Measurements from ENCODE around the gene IMPA2.
A peak's percentile ranks its signal among the peaks of the same experiment; 100 is the strongest.

IMPA2 gene

GRCh38 chr18:11977153-11977466 lies 4.2 kb upstream of the IMPA2 start:
- H3K27ac Mint-ChIP-seq: no peak overlapping the region
- no peak overlapping the region for H3K4me3 Mint-ChIP-seq
- no peaks in the 10 kb centered on the region for H3K9me3 Mint-ChIP-seq
- H3K36me3 Mint-ChIP-seq: no peaks in the 10 kb centered on the region
- peaks cover 10% of the 10 kb centered on the region for H3K4me1 Mint-ChIP-seq
- no peak for DNase-seq (ENCODE audit: low spot score in 2 of 2)
- no peak for ATAC-seq

GRCh38 chr18:11978956-11979355 lies 2.4 kb upstream of the IMPA2 start:
- Mint-ChIP-seq H3K36me3 (no peaks in the 10 kb centered on the region), H3K4me3 (no peak overlapping the region), H3K27ac (no peak overlapping the region), H3K4me1 (peaks cover 13% of the 10 kb centered on the region), H3K9me3 (no peaks in the 10 kb centered on the region)
- no peak for ATAC-seq
- DNase-seq (ENCODE audit: low spot score in 2 of 2): no peak

DNA sequence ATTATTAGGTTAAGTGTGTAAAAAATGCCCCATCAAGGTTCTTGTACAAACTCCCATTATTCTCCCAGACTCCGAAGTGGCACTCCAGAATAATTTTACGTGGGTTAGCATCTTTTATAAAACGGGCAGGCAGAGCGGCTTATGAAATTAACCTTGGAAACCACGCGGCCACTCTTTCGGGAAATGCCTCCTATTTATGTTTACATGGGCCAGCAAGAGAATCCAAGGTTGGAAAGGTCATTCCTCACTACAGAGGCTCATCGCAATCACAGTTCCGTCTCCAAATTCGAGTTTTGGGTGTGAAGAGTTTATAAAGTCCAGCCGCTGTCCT lies 1.2 kb upstream of the IMPA2 start:
- Mint-ChIP-seq H3K4me3 (peak overlapping the region; percentile 83), H3K4me1 (peaks cover 13% of the 10 kb centered on the region), H3K36me3 (no peaks in the 10 kb centered on the region), H3K27ac (peak overlapping the region; percentile 29), H3K9me3 (no peaks in the 10 kb centered on the region)
- ATAC-seq (no peak), DNase-seq (ENCODE audit: low spot score in 2 of 2) (no peak)

GRCh38 chr18:11980494-11981191 lies 664 bp upstream of the IMPA2 start:
- Mint-ChIP-seq H3K4me3 (peak overlapping the region; percentile 83), H3K9me3 (no peaks in the 10 kb centered on the region), H3K4me1 (peaks cover 13% of the 10 kb centered on the region), H3K36me3 (no peaks in the 10 kb centered on the region), H3K27ac (peak overlapping the region; percentile 29)
- DNase-seq (ENCODE audit: low spot score in 2 of 2) (peak; percentile 89 to 98), ATAC-seq (peak; percentile 95)

- peak overlapping the region; percentile 83 for H3K4me3 Mint-ChIP-seq
- H3K36me3 Mint-ChIP-seq: no peaks in the 10 kb centered on the region
- DNase-seq (ENCODE audit: low spot score in 2 of 2) (peak in 1 of 2 donors; percentile 69), ATAC-seq (peak; percentile 25)
- no peaks in the 10 kb centered on the region for H3K9me3 Mint-ChIP-seq
- peaks cover 13% of the 10 kb centered on the region for H3K4me1 Mint-ChIP-seq
- no peak overlapping the region for H3K27ac Mint-ChIP-seq
Measured at GRCh38 chr18:11981543-11982366, 448 bp downstream of the IMPA2 start.

DNA sequence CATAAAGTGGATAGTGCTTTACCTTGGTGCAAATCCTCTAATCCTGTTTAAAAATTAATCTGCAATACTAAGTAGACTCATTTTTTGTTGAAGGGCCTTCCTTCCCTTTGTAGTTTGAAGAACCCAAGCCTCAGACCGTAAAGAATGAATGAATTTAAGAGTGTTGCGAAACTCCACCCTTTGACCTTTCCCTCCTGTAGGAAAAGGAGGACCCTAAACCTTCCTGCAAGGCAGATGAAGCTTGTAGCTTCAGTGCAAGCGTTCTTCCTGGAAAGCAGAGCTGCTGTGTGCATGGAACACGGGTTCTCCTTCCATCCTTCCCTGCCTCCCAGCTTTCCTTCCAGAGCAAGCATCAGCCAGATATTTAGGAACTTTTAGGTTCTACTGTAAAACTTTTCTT lies 1.7 kb downstream of the IMPA2 start:
- H3K4me1 Mint-ChIP-seq: peaks cover 13% of the 10 kb centered on the region
- no peak for ATAC-seq
- H3K27ac Mint-ChIP-seq: no peak overlapping the region
- peak overlapping the region; percentile 83 for H3K4me3 Mint-ChIP-seq
- H3K36me3 Mint-ChIP-seq: no peaks in the 10 kb centered on the region
- no peak for DNase-seq (ENCODE audit: low spot score in 2 of 2)
- H3K9me3 Mint-ChIP-seq: no peaks in the 10 kb centered on the region

DNA sequence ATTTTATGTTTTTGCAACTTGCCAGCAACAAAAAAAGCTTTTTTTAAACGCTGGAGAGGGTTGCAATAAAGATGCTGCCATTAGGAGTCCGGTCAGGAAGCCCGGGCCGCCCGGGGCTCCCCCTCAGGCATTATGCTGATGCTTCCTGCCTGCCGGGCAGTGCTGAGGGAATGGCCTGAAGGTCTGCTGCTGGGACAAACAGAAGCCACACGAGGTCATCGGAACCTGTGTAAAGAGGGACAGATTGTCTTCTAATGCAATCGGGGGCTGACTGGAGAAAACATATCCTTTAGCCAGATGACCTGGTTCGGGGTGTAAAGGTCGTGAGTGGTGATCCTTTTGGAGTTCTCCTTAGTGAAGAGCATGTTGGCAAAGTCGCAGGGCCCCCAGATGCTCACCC lies 2.3 kb downstream of the IMPA2 start:
- Mint-ChIP-seq H3K36me3 (no peaks in the 10 kb centered on the region), H3K4me1 (peaks cover 13% of the 10 kb centered on the region), H3K9me3 (no peaks in the 10 kb centered on the region), H3K4me3 (no peak overlapping the region), H3K27ac (no peak overlapping the region)
- DNase-seq (ENCODE audit: low spot score in 2 of 2) (no peak), ATAC-seq (no peak)

GRCh38 chr18:11984091-11984490 lies 2.8 kb downstream of the IMPA2 start:
- no peak for DNase-seq (ENCODE audit: low spot score in 2 of 2)
- ATAC-seq: no peak
- Mint-ChIP-seq H3K4me3 (no peak overlapping the region), H3K27ac (no peak overlapping the region), H3K4me1 (peaks cover 13% of the 10 kb centered on the region), H3K36me3 (no peaks in the 10 kb centered on the region), H3K9me3 (no peaks in the 10 kb centered on the region)

GRCh38 chr18:11985586-11985985 lies 4.3 kb downstream of the IMPA2 start:
- Mint-ChIP-seq H3K9me3 (no peaks in the 10 kb centered on the region), H3K4me1 (peaks cover 6% of the 10 kb centered on the region), H3K27ac (no peak overlapping the region), H3K36me3 (no peaks in the 10 kb centered on the region), H3K4me3 (no peak overlapping the region)
- no peak for ATAC-seq
- no peak for DNase-seq (ENCODE audit: low spot score in 2 of 2)

DNA sequence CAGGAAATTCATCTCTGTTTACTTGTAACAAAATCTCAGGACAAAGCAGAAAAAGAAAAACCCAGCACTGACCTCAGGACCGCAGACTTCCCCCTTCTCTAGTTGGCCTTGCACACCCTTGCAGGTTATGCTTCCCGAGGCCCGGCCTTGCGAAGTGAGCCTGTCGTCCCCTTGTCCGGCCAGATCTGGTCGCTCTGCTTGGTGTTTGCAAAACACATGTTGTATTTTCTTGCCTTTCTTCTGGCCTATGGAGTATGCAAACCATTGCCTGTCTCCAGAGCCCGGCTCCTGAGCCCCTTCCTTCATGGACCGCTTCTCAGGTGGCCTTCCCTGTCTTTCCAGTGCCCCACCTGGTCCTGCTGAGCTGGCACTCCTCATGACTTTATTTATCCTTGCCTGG lies 4.8 kb downstream of the IMPA2 start:
- no peak overlapping the region for H3K27ac Mint-ChIP-seq
- H3K9me3 Mint-ChIP-seq: no peaks in the 10 kb centered on the region
- DNase-seq (ENCODE audit: low spot score in 2 of 2) (no peak), ATAC-seq (no peak)
- peaks cover 10% of the 10 kb centered on the region for H3K4me1 Mint-ChIP-seq
- no peaks in the 10 kb centered on the region for H3K36me3 Mint-ChIP-seq
- H3K4me3 Mint-ChIP-seq: no peak overlapping the region

DNA sequence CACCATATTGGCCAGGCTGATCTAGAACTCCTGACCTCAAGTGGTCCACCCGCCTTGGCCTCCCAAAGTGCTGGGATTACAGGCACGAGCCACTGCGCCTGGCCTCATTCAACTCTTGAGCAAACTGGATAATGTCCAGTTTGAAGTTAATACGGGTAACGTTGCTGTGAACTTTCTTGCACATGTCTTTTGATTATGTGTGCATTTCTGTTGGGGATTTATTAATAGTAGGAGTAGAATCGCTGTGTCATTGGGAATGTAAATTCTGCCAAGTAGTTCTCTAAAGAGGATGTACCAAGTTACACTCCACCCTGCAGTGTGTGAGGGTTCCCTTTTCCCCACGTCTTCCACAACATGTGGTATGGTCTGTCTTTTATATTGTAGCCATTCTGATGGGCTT lies 6.2 kb downstream of the IMPA2 start:
- Mint-ChIP-seq H3K27ac (no peak overlapping the region), H3K4me1 (peaks cover 9% of the 10 kb centered on the region), H3K36me3 (no peaks in the 10 kb centered on the region), H3K9me3 (no peaks in the 10 kb centered on the region), H3K4me3 (no peak overlapping the region)
- DNase-seq (ENCODE audit: low spot score in 2 of 2): no peak
- no peak for ATAC-seq

GRCh38 chr18:11989174-11989573 lies 7.9 kb downstream of the IMPA2 start:
- peaks cover 9% of the 10 kb centered on the region for H3K4me1 Mint-ChIP-seq
- no peak for DNase-seq (ENCODE audit: low spot score in 2 of 2)
- H3K36me3 Mint-ChIP-seq: no peaks in the 10 kb centered on the region
- no peak overlapping the region for H3K27ac Mint-ChIP-seq
- no peak for ATAC-seq
- H3K4me3 Mint-ChIP-seq: no peak overlapping the region
- H3K9me3 Mint-ChIP-seq: no peaks in the 10 kb centered on the region

DNA sequence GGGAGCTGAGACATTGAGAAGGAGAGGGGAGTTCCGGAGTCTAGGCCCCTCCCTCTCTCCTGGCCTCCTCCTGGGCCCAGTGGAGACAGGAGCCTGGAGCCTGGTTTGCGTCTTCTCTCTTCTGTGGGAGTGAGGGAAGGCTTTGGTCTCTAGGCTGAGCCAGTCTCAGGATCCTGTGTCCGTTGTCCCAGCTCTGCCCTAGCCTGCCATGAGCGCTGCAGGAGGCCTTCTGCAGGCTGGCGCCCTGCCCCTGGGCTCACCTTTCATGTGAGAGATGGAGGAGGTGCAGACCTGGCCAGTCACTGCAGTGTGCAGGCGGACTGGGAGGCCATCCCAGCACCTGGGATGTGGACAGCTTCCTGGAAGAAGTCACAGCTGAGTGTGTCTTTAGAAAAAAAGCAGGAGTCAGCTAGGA lies 8.7 kb downstream of the IMPA2 start:
- H3K27ac Mint-ChIP-seq: no peak overlapping the region
- peaks cover 9% of the 10 kb centered on the region for H3K4me1 Mint-ChIP-seq
- no peak overlapping the region for H3K4me3 Mint-ChIP-seq
- DNase-seq (ENCODE audit: low spot score in 2 of 2) (no peak), ATAC-seq (no peak)
- no peaks in the 10 kb centered on the region for H3K36me3 Mint-ChIP-seq
- H3K9me3 Mint-ChIP-seq: no peaks in the 10 kb centered on the region

DNA sequence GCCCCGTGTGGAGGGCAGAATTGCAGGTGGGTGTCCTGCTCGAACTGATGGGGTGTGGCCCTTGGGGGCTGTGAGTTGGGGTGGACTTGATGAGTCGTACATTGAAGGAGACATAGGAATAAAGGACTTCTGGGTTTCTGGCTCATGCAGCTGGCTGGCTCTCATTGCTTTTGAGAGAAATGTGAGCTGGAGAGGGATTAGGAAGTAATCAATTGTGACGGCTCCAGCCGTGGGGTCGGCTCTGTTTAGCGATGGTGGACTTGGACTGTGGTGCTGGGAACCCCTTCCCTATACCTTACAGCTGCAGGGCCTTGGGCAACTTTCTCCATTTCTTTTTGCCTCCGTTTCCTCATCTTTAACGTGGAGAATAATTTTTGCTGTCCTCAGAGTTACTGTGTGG lies 9.2 kb downstream of the IMPA2 start:
- ATAC-seq: no peak
- H3K9me3 Mint-ChIP-seq: no peaks in the 10 kb centered on the region
- H3K36me3 Mint-ChIP-seq: no peaks in the 10 kb centered on the region
- H3K27ac Mint-ChIP-seq: no peak overlapping the region
- DNase-seq (ENCODE audit: low spot score in 2 of 2): no peak
- peaks cover 14% of the 10 kb centered on the region for H3K4me1 Mint-ChIP-seq
- H3K4me3 Mint-ChIP-seq: no peak overlapping the region

DNA sequence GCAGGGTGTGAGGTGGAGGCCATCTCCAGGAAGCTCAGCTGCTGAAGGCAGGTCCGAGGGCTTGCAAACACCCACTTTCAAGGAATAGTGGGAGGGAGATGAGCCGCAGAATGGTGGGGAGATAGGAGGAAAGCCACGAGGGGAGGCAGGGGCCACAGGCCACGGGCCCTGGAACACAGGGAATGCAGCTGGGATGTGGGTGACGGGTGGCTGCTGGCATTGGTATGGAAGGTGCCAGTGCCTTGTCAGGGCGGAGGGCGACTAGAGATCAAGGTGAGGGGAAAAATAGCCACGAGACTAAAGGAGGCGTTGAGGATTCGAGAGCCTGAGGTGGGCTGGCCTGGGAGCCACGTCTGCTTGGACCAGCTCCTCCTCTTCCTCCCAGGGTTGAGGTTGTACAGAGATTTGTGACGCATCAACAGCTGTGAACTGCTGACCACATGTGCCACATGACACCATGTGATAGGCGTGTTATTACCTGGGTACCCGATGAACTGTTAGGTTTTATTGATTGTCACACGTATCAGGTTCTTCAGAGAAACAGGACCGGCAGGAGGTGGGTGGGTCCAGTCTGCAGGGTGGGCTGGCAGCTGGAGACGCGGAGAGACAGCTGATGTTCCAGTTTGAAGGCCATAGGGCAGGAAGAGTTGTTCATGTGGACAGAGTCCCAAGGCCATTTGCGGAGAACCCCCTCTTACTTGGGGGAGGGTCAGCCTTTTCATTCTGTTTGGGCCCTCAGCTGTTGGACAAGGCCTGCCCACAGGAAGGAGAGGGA lies 9.9 kb downstream of the IMPA2 start:
- no peaks in the 10 kb centered on the region for H3K36me3 Mint-ChIP-seq
- DNase-seq (ENCODE audit: low spot score in 2 of 2): no peak
- peak; percentile 58 for ATAC-seq
- H3K4me1 Mint-ChIP-seq: peaks cover 21% of the 10 kb centered on the region
- no peak overlapping the region for H3K4me3 Mint-ChIP-seq
- H3K27ac Mint-ChIP-seq: no peak overlapping the region
- H3K9me3 Mint-ChIP-seq: no peaks in the 10 kb centered on the region
